ENCODE results near the gene PDIK1L.

DNA sequence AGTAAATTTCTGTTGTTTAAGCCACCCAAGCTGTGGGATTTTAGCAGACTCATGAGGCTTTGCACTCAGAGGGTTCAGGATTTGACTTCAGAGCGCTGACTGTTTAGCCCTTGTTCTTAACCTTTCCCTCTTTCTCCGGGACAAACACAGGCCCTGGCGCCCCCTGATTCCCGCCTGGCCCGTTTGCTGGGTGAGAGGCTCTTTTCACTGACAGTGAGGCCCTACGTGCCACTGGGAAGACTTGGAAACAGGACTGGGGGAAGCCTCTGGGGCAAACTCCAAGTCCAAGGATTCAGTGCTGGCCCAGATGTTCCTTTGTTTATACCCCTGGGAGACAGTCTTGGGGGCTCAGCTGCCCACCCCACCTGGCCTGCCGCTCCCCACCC is 32.5 kb upstream of the PDIK1L start:
- TF ChIP-seq JUND (IDR thresholded peaks at IDR 0.05; ENCODE audit: borderline replicate concordance, low read depth, low read length) (no peak), JUND (tag; IDR thresholded peaks at IDR 0.05; ENCODE audit: borderline replicate concordance, low read depth, low read length) (no peak), KAT2B (IDR thresholded peaks at IDR 0.05; ENCODE audit: low read depth, low read length) (no peak), ESRRA (IDR thresholded peaks at IDR 0.05; ENCODE audit: borderline replicate concordance, low read depth) (no peak), PHF8 (IDR thresholded peaks at IDR 0.05; ENCODE audit: borderline replicate concordance, low read length) (no peak), XRCC5 (IDR thresholded peaks at IDR 0.05; ENCODE audit: low read depth, low read length) (no peak), FOXM1 (IDR thresholded peaks at IDR 0.05; ENCODE audit: low read depth) (no peak), FOXM1 (CRISPR knock-in tag; IDR thresholded peaks at IDR 0.05; ENCODE audit: low read depth) (no peak), MTA3 (IDR thresholded peaks at IDR 0.05; ENCODE audit: borderline replicate concordance) (no peak)
- TF ChIP-seq, protein P1, sequence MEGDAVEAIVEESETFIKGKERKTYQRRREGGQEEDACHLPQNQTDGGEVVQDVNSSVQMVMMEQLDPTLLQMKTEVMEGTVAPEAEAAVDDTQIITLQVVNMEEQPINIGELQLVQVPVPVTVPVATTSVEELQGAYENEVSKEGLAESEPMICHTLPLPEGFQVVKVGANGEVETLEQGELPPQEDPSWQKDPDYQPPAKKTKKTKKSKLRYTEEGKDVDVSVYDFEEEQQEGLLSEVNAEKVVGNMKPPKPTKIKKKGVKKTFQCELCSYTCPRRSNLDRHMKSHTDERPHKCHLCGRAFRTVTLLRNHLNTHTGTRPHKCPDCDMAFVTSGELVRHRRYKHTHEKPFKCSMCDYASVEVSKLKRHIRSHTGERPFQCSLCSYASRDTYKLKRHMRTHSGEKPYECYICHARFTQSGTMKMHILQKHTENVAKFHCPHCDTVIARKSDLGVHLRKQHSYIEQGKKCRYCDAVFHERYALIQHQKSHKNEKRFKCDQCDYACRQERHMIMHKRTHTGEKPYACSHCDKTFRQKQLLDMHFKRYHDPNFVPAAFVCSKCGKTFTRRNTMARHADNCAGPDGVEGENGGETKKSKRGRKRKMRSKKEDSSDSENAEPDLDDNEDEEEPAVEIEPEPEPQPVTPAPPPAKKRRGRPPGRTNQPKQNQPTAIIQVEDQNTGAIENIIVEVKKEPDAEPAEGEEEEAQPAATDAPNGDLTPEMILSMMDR (IDR thresholded peaks at IDR 0.05 in 2 of 3, conservative IDR thresholded peaks at IDR 0.05 in 1 of 3; ENCODE audit: insufficient read depth in 2 of 3, low read depth in 1 of 3, low read length in 3 of 3) = no peak
